WTC11 (cell line): ENCODE results near the gene DENND1B. TPM values are rescaled to one million over a fixed set of nuclear protein-coding genes. Genes with fewer than 3 reads are reported as not detected.

Experiments
- ATAC-seq: fragments of 200-7000 bp; cut with Tn5 transposase; 2 replicates; pipeline ENCODE4 v1.10.0; 2021; ENCODE audit warnings: mild to moderate bottlenecking, moderate library complexity
- CTCF ChIA-PET: fragments of 300-600 bp; sonication (Branson Sonifier 250); formaldehyde crosslinking; loops from one replicate; lab custom pipeline; 2021; ENCODE audit warnings: antibody characterized with exemption; lab: Charles Lee
- POLR2A ChIA-PET: fragments of 350-600 bp; sonication (Branson Sonifier 250); formaldehyde crosslinking; loops from one replicate; lab custom pipeline; 2021; ENCODE audit warnings: antibody characterized with exemption; lab: Charles Lee
- DNase-seq: peaks from one replicate; pipeline ENCODE4 v3.0.0; 2021; ENCODE audit warnings: low spot score
- H3K27ac Mint-ChIP-seq: 2 replicates; pipeline ENCODE4 v1.8.0; 2021; ENCODE audit warnings: mixed read lengths
- H3K27me3 Mint-ChIP-seq: 2 replicates; pipeline ENCODE4 v1.8.0; 2021; ENCODE audit warnings: low read depth, mild to moderate bottlenecking, moderate library complexity, mixed read lengths
- H3K36me3 Mint-ChIP-seq: 2 replicates; pipeline ENCODE4 v1.8.0; 2021; ENCODE audit warnings: mixed read lengths
- H3K4me1 Mint-ChIP-seq: 2 replicates; pipeline ENCODE4 v1.8.0; 2022; ENCODE audit warnings: mixed read lengths
- H3K4me3 Mint-ChIP-seq: 2 replicates; pipeline ENCODE4 v1.8.0; 2021; ENCODE audit warnings: mild to moderate bottlenecking, moderate library complexity, mixed read lengths
- H3K9me3 Mint-ChIP-seq: 2 replicates; pipeline ENCODE4 v1.8.0; 2021; ENCODE audit warnings: mixed read lengths
- CREM ChIP-seq: sonication (generic); formaldehyde crosslinking; IDR thresholded peaks from 2 replicates; pipeline ENCODE4 v1.8.1; 2022; ENCODE audit warnings: mild to moderate bottlenecking, missing genetic modification reagents, moderate library complexity
- ELF4 ChIP-seq: sonication (generic); formaldehyde crosslinking; IDR thresholded peaks from 2 replicates; pipeline ENCODE4 v1.8.1; 2022; ENCODE audit warnings: low read depth, mild to moderate bottlenecking, moderate library complexity, missing genetic modification reagents
- ETV6 ChIP-seq: sonication (generic); formaldehyde crosslinking; IDR thresholded peaks from 2 replicates; pipeline ENCODE4 v1.8.1; 2022; ENCODE audit warnings: mild to moderate bottlenecking, missing genetic modification reagents
- GABPB1 ChIP-seq: sonication (generic); formaldehyde crosslinking; IDR thresholded peaks from 2 replicates; pipeline ENCODE4 v1.8.1; 2023; ENCODE audit warnings: mild to moderate bottlenecking, missing genetic modification reagents
- IRF2 ChIP-seq: sonication (generic); formaldehyde crosslinking; IDR thresholded peaks from 2 replicates; pipeline ENCODE4 v1.8.0; 2022; ENCODE audit warnings: low read depth, missing genetic modification reagents, borderline replicate concordance
- JAZF1 ChIP-seq: fragments of 250-450 bp; sonication (Bioruptor Pico); IDR thresholded peaks from 2 replicates; pipeline ENCODE4 v1.9.0; 2021; ENCODE audit warnings: moderate library complexity, mild to moderate bottlenecking, inconsistent platforms
- NFATC4 ChIP-seq: fragments of 250-450 bp; sonication (Bioruptor Pico); IDR thresholded peaks from 2 replicates; pipeline ENCODE4 v1.9.0; 2021; ENCODE audit warnings: mild to moderate bottlenecking
- NR1H2 ChIP-seq: sonication (generic); formaldehyde crosslinking; IDR thresholded peaks from 2 replicates; pipeline ENCODE4 v1.9.0; 2021; ENCODE audit warnings: mild to moderate bottlenecking, moderate library complexity, missing genetic modification reagents
- SMAD3 ChIP-seq: sonication (generic); formaldehyde crosslinking; IDR thresholded peaks from 2 replicates; pipeline ENCODE4 v1.8.0; 2022; ENCODE audit warnings: missing genetic modification reagents, mild to moderate bottlenecking, borderline replicate concordance
- TEAD1 ChIP-seq: sonication (generic); formaldehyde crosslinking; IDR thresholded peaks from 2 replicates; pipeline ENCODE4 v1.8.0; 2022; ENCODE audit warnings: mild to moderate bottlenecking, missing genetic modification reagents
- ZNF317 ChIP-seq: sonication (generic); formaldehyde crosslinking; IDR thresholded peaks from 2 replicates; pipeline ENCODE4 v1.8.1; 2023; ENCODE audit warnings: low read depth, mild to moderate bottlenecking, moderate library complexity, missing genetic modification reagents, borderline replicate concordance
- ZNF416 ChIP-seq: fragments of 250-450 bp; sonication (Bioruptor Pico); IDR thresholded peaks from 2 replicates; pipeline ENCODE4 v1.9.0; 2021; ENCODE audit warnings: mild to moderate bottlenecking, inconsistent platforms
- total RNA-seq: library from RNA; stranded (reverse); gene quantifications from 3 replicates; pipeline ENCODE4 v1.2.3, GENCODE V29; 2021
- TF ChIP-seq, protein P1 (sequence below): sonication (generic); formaldehyde crosslinking; conservative IDR thresholded peaks from 2 replicates; pipeline ENCODE4 v1.8.1; 2023; ENCODE audit warnings: mild to moderate bottlenecking, low read depth, missing genetic modification reagents, moderate library complexity
- TF ChIP-seq, protein P2 (sequence below): sonication (generic); formaldehyde crosslinking; conservative IDR thresholded peaks from 2 replicates; pipeline ENCODE4 v1.8.1; 2022; ENCODE audit warnings: mild to moderate bottlenecking, missing genetic modification reagents
- TF ChIP-seq, protein P3 (sequence below): sonication (generic); formaldehyde crosslinking; IDR thresholded peaks from 2 replicates; pipeline ENCODE4 v1.8.0; 2023; ENCODE audit warnings: missing genetic modification reagents
- TF ChIP-seq, protein P4 (sequence below): sonication (generic); formaldehyde crosslinking; IDR thresholded peaks from 2 replicates; pipeline ENCODE4 v1.8.0; 2022; ENCODE audit warnings: mild to moderate bottlenecking, missing genetic modification reagents
- TF ChIP-seq, protein P5 (sequence below): sonication (generic); formaldehyde crosslinking; IDR thresholded peaks from 2 replicates; pipeline ENCODE4 v1.8.1; 2022; ENCODE audit warnings: missing genetic modification reagents, borderline replicate concordance
- TF ChIP-seq, protein P6 (sequence below): fragments of 250-450 bp; sonication (Bioruptor Pico); IDR thresholded peaks from 2 replicates; pipeline ENCODE4 v1.9.0; 2021; ENCODE audit warnings: mild to moderate bottlenecking
- TF ChIP-seq, protein P7 (sequence below): fragments of 250-450 bp; sonication (Bioruptor Pico); IDR thresholded peaks from 2 replicates; pipeline ENCODE4 v1.9.0; 2021; ENCODE audit warnings: mild to moderate bottlenecking
- TF ChIP-seq, protein P8 (sequence below): sonication (generic); formaldehyde crosslinking; IDR thresholded peaks from 2 replicates; pipeline ENCODE4 v1.8.1; 2023; ENCODE audit warnings: mild to moderate bottlenecking, missing genetic modification reagents, moderate library complexity

Gene DENND1B
- total RNA-seq, 1 experiment from 2014 or later, result 4.3 TPM

DNA sequence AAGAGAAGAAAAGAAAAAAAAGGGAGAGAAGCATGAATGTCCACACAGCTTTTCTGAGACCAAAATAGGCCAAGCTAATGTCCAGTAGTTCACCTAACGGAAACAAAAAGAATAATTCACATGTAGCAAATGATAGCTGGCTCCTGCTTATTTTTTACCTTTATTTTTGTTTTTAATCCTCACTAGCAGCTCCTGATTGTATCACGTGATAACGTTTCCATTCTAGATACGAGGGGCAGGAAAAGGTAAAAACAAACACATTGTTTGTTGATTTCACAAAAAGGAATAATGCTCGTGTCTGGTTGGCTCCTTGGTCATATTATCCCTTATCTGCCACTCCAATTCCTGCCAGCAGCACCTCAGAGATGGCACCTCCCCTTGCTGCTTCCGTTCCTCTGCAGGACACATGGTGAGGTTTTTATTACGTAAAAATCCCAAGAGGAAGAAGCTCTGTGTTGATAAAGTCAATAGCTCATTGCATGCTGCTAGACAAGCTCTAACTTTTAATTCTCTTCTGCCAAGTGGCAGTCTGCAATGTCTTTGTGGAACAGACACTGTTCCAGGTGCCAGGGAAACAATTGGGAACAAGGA lies 305.6 kb downstream of the DENND1B start (continued):
- TF ChIP-seq, protein P1, sequence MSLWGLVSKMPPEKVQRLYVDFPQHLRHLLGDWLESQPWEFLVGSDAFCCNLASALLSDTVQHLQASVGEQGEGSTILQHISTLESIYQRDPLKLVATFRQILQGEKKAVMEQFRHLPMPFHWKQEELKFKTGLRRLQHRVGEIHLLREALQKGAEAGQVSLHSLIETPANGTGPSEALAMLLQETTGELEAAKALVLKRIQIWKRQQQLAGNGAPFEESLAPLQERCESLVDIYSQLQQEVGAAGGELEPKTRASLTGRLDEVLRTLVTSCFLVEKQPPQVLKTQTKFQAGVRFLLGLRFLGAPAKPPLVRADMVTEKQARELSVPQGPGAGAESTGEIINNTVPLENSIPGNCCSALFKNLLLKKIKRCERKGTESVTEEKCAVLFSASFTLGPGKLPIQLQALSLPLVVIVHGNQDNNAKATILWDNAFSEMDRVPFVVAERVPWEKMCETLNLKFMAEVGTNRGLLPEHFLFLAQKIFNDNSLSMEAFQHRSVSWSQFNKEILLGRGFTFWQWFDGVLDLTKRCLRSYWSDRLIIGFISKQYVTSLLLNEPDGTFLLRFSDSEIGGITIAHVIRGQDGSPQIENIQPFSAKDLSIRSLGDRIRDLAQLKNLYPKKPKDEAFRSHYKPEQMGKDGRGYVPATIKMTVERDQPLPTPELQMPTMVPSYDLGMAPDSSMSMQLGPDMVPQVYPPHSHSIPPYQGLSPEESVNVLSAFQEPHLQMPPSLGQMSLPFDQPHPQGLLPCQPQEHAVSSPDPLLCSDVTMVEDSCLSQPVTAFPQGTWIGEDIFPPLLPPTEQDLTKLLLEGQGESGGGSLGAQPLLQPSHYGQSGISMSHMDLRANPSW, result no peak
- TF ChIP-seq NR1H2, result no peak
- TF ChIP-seq, protein P2, sequence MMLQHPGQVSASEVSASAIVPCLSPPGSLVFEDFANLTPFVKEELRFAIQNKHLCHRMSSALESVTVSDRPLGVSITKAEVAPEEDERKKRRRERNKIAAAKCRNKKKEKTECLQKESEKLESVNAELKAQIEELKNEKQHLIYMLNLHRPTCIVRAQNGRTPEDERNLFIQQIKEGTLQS (CRISPR knock-in tag), result no peak

DNA sequence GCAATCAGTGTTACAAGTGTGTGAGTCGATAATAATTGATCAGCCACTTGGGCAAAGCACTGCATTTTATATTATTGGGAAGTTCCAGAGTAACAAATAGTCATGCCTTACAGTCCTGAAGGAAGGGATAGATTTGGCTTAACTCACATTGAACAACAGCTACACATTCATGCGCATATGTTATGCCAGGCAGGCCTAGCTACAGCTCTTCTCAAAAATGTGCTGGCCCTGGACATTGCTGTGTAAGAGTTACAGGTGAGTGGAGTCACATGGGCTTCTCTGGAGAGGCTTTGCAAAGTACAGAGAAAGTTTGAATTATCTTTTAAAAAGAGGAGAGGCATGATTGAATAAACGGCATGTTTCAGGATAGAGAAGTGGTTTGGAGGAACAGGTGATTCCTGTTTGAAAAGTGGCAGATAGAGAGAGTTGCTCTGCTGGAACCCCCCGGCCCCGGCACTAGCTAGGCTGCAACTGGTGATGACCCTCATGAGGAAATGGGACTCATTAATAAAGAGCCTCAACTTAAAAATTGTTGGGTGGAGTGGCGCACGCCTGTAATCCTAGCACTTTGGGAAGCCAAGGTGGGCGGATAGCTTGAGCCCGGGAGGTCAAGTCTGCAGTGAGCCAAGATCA lies 306.6 kb downstream of the DENND1B start:
- DNase-seq, result no peak
- H3K36me3 Mint-ChIP-seq, result no peaks in the 10 kb centered on the region
- TF ChIP-seq ZNF317 (CRISPR knock-in tag) (no peak), IRF2 (CRISPR knock-in tag) (no peak), SMAD3 (CRISPR knock-in tag) (no peak), ETV6 (CRISPR knock-in tag) (no peak), NFATC4 (no peak), GABPB1 (CRISPR knock-in tag) (no peak), TEAD1 (CRISPR knock-in tag) (no peak), CREM (CRISPR knock-in tag) (no peak), JAZF1 (CRISPR knock-in tag) (no peak), ZNF416 (CRISPR knock-in tag) (no peak), ELF4 (CRISPR knock-in tag) (no peak)
- TF ChIP-seq, protein P3, sequence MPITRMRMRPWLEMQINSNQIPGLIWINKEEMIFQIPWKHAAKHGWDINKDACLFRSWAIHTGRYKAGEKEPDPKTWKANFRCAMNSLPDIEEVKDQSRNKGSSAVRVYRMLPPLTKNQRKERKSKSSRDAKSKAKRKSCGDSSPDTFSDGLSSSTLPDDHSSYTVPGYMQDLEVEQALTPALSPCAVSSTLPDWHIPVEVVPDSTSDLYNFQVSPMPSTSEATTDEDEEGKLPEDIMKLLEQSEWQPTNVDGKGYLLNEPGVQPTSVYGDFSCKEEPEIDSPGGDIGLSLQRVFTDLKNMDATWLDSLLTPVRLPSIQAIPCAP (CRISPR knock-in tag), result no peak
- TF ChIP-seq, protein P4, sequence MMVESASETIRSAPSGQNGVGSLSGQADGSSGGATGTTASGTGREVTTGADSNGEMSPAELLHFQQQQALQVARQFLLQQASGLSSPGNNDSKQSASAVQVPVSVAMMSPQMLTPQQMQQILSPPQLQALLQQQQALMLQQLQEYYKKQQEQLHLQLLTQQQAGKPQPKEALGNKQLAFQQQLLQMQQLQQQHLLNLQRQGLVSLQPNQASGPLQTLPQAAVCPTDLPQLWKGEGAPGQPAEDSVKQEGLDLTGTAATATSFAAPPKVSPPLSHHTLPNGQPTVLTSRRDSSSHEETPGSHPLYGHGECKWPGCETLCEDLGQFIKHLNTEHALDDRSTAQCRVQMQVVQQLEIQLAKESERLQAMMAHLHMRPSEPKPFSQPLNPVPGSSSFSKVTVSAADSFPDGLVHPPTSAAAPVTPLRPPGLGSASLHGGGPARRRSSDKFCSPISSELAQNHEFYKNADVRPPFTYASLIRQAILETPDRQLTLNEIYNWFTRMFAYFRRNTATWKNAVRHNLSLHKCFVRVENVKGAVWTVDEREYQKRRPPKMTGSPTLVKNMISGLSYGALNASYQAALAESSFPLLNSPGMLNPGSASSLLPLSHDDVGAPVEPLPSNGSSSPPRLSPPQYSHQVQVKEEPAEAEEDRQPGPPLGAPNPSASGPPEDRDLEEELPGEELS (CRISPR knock-in tag), result no peak
- TF ChIP-seq, protein P5, sequence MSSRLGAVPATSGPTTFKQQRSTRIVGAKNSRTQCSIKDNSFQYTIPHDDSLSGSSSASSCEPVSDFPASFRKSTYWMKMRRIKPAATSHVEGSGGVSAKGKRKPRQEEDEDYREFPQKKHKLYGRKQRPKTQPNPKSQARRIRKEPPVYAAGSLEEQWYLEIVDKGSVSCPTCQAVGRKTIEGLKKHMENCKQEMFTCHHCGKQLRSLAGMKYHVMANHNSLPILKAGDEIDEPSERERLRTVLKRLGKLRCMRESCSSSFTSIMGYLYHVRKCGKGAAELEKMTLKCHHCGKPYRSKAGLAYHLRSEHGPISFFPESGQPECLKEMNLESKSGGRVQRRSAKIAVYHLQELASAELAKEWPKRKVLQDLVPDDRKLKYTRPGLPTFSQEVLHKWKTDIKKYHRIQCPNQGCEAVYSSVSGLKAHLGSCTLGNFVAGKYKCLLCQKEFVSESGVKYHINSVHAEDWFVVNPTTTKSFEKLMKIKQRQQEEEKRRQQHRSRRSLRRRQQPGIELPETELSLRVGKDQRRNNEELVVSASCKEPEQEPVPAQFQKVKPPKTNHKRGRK (CRISPR knock-in tag), result no peak
- TF ChIP-seq, protein P6, sequence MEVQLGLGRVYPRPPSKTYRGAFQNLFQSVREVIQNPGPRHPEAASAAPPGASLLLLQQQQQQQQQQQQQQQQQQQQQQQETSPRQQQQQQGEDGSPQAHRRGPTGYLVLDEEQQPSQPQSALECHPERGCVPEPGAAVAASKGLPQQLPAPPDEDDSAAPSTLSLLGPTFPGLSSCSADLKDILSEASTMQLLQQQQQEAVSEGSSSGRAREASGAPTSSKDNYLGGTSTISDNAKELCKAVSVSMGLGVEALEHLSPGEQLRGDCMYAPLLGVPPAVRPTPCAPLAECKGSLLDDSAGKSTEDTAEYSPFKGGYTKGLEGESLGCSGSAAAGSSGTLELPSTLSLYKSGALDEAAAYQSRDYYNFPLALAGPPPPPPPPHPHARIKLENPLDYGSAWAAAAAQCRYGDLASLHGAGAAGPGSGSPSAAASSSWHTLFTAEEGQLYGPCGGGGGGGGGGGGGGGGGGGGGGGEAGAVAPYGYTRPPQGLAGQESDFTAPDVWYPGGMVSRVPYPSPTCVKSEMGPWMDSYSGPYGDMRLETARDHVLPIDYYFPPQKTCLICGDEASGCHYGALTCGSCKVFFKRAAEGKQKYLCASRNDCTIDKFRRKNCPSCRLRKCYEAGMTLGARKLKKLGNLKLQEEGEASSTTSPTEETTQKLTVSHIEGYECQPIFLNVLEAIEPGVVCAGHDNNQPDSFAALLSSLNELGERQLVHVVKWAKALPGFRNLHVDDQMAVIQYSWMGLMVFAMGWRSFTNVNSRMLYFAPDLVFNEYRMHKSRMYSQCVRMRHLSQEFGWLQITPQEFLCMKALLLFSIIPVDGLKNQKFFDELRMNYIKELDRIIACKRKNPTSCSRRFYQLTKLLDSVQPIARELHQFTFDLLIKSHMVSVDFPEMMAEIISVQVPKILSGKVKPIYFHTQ, result no peak
- TF ChIP-seq, protein P7, sequence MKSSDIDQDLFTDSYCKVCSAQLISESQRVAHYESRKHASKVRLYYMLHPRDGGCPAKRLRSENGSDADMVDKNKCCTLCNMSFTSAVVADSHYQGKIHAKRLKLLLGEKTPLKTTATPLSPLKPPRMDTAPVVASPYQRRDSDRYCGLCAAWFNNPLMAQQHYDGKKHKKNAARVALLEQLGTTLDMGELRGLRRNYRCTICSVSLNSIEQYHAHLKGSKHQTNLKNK (CRISPR knock-in tag), result no peak
- TF ChIP-seq, protein P8, sequence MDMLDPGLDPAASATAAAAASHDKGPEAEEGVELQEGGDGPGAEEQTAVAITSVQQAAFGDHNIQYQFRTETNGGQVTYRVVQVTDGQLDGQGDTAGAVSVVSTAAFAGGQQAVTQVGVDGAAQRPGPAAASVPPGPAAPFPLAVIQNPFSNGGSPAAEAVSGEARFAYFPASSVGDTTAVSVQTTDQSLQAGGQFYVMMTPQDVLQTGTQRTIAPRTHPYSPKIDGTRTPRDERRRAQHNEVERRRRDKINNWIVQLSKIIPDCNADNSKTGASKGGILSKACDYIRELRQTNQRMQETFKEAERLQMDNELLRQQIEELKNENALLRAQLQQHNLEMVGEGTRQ, result no peak
- TF ChIP-seq, all 79 proteins: peak for 0
- ATAC-seq, result no peak
- Mint-ChIP-seq H3K27ac (no peak overlapping the region), H3K9me3 (no peaks in the 10 kb centered on the region), H3K4me3 (no peak overlapping the region), H3K27me3 (no peaks in the 10 kb centered on the region), H3K4me1 (peaks cover 46% of the 10 kb centered on the region)
- ChIA-PET CTCF (interaction anchor here (1.4 kb wide), 1 partner anchor 68 kb away, joined by 3 read pairs; no protein-coding TSS in a partner anchor), POLR2A (no interaction called here)
